ENCODE data around the gene RECQL5.

DNA sequence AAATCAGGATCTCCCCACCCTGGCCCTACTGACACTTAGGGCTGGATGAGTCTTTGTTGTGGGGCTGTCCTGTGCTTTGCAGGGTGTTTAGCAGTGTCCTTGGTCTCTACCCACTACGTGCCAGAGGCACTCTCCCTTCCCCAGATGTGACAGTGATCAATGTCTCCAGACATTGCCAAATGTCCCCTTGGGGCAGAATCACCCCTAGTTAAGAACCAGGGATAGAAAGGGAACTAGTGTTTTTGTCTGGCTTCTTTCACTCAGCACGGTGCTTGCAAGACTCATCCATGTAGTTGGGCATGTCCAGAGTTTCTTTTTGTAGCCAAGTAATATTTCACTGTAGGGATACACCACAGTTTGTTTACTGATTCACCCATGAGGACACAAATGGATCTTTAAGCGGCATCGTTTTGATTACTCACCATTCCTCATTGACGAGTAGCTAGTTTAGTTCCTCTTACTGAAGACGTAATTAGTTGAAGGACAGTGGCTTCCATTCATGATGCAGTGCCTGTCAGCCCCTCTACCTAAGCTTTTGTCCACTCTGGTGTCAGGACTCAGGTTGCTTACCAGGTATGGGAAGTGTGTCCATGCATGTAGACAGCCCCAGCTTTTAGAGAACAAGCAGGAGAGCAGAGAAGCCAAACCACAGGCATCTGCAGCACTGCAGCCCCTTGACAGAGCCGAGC is 28.3 kb upstream of the RECQL5 start:
- TF ChIP-seq EP300 (IDR thresholded peaks at IDR 0.05) = no peak
- TF ChIP-seq MAZ (IDR thresholded peaks at IDR 0.05; ENCODE audit: borderline replicate concordance, low read depth, low read length) = no peak
- TF ChIP-seq CTCF (IDR thresholded peaks at IDR 0.05) = no peak
- no peak for TF ChIP-seq RAD21 (conservative IDR thresholded peaks at IDR 0.05 in 1 of 2, IDR thresholded peaks at IDR 0.05 in 1 of 2)
- TF ChIP-seq HEYL (CRISPR knock-in tag; IDR thresholded peaks at IDR 0.05) = no peak
- TF ChIP-seq RFX5 (IDR thresholded peaks at IDR 0.05) = no peak
- TF ChIP-seq, protein P1, sequence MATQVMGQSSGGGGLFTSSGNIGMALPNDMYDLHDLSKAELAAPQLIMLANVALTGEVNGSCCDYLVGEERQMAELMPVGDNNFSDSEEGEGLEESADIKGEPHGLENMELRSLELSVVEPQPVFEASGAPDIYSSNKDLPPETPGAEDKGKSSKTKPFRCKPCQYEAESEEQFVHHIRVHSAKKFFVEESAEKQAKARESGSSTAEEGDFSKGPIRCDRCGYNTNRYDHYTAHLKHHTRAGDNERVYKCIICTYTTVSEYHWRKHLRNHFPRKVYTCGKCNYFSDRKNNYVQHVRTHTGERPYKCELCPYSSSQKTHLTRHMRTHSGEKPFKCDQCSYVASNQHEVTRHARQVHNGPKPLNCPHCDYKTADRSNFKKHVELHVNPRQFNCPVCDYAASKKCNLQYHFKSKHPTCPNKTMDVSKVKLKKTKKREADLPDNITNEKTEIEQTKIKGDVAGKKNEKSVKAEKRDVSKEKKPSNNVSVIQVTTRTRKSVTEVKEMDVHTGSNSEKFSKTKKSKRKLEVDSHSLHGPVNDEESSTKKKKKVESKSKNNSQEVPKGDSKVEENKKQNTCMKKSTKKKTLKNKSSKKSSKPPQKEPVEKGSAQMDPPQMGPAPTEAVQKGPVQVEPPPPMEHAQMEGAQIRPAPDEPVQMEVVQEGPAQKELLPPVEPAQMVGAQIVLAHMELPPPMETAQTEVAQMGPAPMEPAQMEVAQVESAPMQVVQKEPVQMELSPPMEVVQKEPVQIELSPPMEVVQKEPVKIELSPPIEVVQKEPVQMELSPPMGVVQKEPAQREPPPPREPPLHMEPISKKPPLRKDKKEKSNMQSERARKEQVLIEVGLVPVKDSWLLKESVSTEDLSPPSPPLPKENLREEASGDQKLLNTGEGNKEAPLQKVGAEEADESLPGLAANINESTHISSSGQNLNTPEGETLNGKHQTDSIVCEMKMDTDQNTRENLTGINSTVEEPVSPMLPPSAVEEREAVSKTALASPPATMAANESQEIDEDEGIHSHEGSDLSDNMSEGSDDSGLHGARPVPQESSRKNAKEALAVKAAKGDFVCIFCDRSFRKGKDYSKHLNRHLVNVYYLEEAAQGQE (IDR thresholded peaks at IDR 0.05) = no peak

Data from A549 (cell line).